HG03558 (cell line): ENCODE data around the gene HIBCH.
"Not testable (repeated sequence)": the region's sequence is repeated elsewhere in the genome, so short reads cannot be mapped to it uniquely, and the experiment has no call there.

Experiments used
- ATAC-seq: cut with Tn5 transposase; IDR thresholded peaks from one replicate; pipeline ENCODE4 v1.9.1; 2021; ENCODE audit warnings: moderate number of reproducible peaks; ENCODE audit not compliant: unreplicated experiment; ENCODE audit errors: extremely low read depth

The HIBCH gene, protein sequence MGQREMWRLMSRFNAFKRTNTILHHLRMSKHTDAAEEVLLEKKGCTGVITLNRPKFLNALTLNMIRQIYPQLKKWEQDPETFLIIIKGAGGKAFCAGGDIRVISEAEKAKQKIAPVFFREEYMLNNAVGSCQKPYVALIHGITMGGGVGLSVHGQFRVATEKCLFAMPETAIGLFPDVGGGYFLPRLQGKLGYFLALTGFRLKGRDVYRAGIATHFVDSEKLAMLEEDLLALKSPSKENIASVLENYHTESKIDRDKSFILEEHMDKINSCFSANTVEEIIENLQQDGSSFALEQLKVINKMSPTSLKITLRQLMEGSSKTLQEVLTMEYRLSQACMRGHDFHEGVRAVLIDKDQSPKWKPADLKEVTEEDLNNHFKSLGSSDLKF

DNA sequence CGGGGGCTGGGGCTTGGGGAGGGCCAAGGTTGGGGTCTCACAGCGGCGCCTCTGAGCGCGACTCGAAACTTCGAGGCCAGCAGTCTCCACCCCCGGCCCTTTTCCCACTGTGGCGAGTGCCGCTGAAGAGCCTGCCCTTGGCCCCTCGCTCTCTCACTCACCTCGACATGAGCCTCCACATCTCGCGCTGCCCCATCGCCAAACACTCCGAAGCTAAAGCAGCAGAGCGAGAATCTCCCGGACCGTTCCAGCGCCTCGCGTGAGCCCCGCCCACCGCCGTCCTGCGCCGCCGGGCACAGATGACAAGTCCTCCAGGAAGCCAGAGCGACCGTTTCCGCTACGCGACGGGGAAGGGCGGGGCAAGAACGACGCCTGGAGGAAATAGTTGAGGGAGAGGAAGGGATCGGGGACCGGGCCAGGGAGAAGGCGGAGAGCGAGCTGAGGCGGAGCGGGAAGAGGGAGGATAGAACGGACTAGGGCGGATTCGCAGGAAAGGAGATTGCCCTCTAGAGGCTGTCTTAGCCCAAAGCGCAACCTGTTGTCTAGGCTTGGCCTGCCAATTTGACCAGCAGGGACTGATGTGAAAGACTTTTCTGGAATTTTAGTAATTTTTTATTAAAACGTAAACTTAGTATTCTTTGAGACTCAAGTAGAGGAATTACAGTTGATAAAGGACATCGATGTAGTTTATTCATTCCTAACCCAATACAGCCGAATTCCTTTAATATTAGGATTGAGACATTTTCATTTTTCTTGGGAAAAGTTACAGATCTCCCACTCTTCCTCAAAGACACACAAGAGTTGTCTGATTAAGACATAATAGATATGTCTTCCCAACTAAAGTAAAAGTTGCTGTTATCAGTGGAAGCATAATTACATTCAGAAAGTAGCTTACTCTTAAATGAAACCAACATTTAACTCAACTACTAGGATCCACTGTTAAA is at the start of gene HIBCH:
Gene HIBCH (minus strand): TSS at position 272 of the 944 bp plus-strand sequence. CDS start 76 bp downstream, at position 196.
- ATAC-seq: peak; percentile 88

DNA sequence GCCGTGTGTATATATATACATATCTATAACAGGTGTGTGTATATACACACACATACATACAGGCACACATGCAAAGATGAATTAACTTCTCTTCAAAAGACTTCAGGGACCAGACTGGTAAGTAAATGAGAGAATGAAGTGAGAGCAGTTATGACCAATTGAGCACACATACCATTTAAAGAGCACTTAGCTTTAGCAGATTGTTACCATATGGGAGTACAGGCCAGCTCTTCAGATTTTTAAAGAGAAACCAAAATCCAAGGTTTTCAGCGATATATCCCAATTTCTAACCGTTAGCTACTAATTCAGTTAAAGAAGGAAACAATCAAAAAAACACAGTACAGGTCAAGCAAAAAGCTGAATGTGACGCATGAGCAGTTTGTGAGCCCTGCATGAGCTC is 47.5 kb upstream of the HIBCH start:
- ATAC-seq: no peak

DNA sequence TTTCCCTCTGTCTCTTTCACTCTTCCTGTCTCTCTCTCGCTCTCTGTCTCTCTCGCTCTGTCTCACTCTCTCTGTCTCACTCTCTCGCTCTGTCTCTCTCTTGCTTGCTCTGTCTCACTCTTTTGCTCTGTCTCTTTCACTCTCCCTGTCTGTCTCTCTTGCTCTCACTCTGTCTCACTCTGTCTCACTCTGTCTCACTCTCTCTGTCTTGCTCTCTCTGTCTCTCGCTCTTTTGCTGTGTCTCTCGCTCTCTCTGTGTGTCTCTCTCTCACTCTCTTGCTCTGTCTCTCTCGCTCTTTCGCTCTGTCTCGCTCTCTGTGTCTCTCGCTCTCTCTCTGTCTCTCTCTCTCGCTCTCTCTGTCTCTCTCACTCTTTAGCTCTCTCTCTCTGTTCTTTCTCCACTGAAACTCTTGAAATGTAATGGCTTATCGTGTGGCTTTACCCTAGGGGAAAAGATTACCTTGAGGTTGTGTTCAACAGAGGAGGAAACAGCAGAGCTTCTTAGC is 46.7 kb upstream of the HIBCH start:
- ATAC-seq: no peak

DNA sequence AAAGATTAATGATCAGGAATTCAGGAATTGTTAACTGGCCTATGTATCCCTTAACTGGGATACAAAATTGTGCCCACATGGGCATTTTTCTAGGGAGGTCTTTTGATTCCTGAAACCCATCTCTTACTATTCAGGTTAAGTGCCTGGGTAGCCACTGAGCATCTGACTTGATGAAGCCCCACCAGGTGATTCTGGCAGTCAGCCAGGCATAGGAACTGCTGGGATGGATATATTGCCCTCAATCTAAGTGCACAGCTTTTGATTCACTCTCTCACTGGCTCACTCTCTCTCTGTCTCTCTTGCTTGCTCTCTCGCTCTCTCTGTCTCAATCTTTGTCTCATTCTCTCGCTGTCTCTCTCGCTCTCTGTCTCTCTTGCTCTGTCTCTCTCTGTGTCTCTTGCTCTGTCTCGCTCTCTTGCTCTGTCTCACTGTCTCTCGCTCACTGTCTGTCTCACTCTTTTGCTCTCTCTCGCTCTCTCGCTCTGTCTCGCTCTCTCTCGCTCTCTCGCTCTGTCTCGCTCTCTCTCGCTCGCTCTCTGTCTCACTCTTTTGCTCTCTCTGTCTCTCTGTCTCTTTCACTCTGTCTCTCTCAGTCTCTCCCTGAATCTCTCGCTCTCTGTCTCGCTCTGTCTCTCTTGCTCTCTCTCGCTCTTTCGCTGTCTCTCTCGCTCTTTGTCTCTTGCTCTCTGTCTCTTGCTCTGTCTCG is 46.0 kb upstream of the HIBCH start:
- no peak for ATAC-seq

DNA sequence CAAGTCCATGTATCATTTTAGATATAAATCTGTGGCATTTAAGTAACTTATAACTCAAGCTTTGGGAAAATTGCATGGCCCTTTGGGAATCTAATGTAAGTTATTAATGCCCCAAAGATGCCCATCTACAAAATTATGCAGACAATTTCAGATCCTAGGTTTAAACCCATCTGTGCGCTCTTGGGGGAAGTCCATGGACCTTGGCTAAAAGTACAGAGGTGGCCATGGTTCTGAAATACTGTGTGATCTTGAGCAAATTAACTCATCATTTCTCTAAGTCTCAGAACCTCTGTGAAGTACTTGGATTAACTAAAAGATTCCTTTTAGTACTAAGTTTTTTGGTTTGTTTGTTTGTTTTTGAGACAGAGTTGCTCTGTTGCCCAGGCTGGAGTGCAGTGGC is 43.3 kb upstream of the HIBCH start:
- ATAC-seq: no peak

DNA sequence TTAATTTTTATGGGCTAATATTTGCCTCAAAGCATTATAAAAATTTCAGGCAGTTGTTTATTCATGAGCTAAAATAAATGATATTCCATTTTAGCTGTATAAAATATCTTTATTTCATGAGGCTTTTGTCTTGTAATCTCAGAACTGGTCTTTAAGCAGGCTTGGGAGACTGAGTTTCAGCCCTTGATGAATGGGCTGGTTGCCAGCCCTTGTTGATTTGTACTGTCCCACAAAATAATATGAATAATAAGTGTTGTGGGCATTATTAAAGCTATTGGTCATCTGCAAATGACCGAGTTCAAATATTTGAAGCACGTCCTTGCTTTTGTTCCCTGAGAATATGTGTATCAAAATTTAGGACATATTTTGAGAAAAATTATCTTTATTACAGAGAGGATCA is 41.9 kb upstream of the HIBCH start:
- ATAC-seq: no peak

DNA sequence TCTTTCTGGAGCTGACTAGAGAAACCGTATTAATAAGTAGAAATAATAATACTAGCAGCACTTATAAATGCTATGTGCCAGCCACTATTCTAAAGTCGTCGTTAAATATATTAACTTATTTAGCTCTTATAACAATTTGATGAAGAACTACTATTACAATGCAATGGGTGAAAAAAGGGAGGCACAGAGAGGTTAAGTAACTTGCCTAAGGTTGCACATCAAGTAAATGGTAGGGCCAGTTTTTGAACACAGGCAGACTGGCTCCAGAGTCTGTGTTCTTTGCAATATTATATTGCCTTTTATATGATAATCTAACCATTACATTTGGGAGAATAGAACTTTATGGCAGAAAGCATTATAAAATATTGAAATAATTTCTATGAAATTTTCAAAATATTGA is 41.3 kb upstream of the HIBCH start:
- ATAC-seq: no peak

DNA sequence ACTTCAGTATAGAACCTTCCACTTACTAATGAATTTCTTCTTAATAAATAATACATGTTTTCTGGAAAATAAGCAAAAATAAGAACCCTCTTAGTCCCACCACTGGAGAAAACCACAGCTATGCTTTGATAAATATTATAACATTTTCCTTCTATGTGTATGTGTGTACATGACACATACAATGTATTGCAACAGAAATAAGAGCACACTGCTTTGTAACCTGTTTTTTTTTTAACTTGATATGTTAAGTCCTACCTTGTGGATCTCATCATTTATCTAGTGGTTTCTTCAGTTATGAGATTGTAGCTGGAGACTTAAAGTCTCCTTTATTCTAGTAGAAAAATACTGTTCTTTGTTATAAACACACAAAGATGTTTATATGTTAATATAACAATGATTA is 40.9 kb upstream of the HIBCH start:
- no peak for ATAC-seq

DNA sequence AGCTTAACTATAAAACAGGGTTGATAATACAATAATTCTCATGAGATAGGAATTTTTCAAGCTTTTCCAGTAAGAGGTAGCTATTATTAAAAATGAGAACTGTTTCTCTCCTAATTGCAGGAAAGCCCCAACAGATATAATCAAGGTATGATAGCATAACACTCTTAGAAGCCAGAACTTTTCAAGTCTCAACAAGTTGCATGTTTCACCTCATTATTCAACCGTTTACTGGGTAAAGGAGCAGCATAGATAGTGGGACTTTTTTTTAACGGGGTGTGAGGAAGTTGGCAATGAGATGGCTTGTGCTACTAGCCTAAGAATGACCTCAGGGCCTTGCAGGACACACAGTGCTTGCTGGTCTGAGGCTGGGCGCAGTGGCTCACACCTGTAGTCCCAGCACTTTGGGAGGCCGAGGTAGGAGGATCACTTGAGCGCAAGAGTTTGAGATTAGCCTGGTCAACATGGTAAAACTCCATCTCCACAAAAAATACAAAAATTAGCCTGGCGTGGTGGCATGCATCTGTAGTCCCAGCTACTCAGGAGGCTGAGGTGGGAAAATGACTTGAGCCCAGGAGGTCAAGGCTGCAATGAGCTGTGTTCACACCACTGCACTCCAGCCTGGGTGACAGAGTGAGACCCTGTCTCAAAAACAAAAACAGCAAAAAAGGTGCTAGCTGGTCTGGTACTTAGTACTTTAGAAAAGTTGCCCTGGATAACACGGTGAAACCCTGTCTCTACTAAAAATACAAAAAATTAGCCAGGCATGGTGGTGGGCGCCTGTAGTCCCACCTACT is 39.2 kb upstream of the HIBCH start:
- not testable (repeated sequence) for ATAC-seq

DNA sequence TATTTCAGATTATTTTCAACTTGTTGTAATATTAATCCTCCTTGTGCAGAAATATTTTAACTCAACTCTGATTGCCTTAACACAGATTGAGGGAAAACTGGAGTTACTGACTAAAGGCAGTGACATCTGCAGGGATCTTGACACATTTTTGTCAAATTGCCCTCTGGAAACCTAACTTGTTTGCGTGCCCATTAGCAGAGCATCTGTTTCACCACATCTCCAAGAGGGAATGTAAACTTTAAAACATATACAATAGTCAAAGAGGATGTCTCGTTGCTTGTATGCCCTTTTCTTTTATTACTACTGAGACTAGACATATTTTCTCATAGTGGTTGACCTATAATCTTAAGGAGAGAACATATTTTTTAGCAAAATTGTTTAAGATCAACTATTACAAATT is 38.0 kb upstream of the HIBCH start:
- no peak for ATAC-seq

DNA sequence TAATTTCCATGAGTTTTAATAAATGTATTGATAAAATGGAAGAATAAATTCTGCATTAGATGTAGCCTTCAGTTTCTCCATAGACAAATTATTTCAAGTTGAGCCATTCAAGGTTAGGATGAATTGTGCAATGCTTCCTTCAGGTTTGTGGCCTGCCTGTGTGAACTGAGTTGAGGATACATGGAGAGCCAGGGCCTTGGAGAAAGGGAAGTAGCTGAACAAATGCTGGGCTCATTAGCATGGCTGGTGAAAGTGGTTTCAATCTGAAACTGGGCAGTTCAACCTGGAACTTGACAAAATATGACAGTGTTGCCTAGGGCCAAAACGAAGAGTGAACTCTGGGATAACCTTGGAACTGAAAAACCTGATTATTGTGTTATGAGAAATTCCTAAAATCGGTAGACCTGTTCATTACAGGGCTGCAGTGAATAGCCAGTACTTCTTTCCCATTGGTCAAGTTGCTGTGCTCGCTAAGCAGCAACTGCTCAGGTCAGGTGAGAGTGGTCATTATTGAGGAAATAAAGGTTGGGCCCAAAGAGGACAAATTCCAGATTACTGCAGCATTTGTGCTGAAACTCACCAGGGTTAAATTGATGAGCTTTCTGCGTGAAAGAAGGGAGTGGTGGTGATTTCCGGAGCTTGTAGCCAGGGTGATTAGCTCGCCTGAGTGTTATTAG is 36.5 kb upstream of the HIBCH start:
- no peak for ATAC-seq

DNA sequence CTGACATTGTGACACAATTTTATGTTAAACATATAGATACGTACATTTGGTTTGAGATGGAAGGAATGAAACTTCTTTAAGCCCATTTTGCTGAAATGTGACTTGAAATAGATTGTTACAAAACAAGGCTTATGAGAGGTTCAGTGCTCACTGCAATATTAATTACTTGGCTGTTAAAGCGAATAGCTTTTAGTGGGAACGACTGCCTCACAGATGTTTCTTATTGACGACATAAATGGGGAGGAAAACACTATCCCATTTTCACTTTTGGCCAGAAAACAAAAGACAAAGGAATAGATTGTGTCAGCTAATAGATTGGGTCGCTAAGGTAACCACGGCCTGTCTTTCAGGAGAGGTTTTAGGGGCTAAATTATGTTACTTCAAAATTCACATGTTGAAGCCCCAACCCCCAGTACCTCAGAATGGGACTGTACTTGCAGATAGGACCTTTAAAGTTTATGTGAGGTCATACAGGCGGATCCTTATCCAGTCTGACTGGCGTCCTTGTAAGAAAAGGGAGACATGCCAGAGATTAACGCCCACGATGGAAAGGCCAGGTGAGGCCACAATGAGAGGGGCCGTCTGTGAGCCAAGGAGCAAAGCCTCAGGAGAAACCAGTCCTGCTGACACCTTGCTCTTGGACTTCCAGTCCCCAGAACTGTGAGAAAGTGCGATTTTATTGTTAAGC is 34.5 kb upstream of the HIBCH start:
- ATAC-seq: no peak

DNA sequence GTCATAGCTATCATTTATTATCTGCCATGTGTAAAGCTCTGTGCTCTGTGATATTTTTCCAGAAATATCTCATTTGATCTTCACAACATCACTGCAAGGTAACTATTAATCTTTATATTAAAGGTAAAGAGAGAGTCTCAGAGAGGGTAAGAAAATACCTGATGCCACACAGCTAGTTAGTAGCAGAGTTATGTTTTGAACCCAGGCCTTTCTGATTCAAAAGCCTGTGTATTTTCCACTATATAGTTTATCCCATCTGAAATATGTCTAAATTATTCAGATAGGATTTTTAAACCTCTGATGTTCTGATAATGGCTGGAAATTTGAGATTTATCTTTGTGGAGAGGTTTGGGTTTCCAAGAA is 33.9 kb upstream of the HIBCH start:
- ATAC-seq: no peak

DNA sequence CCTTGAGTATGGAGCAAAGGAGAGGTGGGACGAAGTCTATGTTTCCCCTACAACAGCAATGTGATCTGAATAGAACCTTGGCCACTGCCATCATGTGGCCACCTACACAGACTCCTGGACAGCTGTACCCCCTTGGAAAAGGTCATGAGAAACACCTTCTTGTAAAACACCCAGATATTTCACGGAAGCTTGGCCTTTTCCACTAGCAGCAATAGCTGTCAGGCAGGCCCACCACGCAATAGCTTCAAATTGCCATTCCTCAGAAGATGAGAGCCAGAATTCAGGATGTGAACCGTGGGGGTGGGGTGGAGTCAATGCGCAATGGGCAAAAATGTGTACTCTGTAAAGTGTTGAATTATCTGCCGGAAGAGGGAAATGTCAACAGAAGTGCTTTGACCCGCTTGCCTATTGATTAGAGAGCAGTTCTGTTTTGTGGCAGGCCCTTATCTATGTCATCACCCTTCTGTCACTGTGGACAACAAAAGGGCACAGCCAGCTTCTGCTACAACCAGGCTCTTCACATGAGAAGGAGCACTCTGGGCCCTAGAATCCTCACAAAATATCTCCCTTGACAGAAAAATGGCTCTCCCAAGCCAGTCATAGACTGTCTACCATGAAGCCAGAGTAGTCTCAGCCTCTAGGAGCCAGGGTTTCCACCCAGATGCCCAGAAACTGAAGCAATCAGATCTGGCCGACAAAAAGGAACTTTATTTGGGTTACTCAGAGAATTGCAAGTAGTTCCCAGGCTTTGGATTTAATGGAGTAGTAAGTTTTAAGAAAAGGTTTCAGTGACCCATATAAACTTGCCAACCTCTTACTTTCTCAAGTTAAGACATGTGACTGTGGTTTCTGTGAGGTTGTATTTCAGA is 33.3 kb upstream of the HIBCH start:
- no peak for ATAC-seq

DNA sequence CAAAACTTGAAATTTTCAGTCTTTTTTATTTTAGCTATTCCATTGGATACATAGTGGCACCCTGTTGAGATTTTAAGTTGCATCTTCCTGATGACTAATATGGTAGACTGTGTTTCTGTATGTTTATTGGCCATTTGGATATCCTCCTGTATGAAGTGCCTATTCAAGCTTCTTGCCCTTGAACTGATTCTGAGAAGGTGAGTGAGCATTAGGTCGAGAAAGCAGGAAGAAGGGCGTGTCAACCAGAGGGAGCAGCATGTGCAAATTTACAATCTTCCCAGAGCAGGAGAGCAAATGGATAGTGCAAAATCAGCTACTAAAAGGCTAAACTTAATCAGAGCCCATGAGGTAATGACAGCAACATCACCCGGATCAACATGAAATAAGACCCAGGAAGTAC is 32.3 kb upstream of the HIBCH start:
- ATAC-seq: no peak

DNA sequence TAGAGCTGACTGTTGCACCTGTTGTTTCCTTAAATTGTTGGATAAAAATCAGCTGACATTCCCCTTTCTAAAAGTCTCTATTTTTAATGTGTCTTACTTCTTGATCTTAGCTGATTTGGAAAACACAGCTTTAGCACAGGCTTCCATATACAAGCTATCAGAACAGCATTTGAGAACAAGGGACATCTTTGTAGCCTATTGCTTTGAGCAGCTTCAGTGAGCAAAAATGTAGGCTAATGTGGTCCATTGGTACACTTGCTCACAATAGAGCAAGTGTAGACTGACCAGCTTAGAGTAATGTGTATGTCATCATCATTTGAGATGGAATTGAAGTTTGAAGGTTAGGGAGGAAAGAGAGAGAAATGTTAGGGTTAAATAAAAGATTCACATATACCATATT is 30.7 kb upstream of the HIBCH start:
- no peak for ATAC-seq

DNA sequence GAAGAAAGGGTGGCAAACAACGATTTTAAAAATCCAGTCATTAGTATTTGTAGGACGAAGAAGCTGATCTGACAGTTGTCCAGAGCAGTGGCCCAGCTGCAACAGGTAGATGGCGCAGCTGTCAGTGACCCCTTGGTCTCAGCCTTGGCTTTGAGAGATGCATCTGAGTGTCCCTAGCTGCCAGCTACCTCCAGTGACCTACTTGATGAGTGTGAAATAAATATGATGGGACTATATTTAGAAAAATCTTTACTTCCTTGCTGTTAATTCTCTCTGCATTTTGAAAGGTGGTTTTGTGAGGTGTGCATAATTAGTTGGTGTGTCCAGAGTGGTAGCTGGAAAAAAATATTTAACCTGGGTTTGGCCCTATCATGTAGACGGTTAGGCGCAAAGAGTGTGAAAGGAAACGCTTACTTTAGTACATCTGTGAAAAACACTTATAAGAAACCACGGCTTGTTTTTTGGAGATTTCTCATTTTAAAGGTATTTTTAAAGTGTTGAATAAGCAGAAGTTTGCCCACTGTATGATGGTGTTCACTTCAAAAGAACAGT is 24.7 kb upstream of the HIBCH start:
- ATAC-seq: peak; percentile 59
